ENCODE measurements around the gene ECPAS.
A peak's percentile ranks its signal among the peaks of the same experiment; 100 is the strongest.
"Not testable (repeated sequence)": the region's sequence is repeated elsewhere in the genome, so short reads cannot be mapped to it uniquely, and the experiment has no call there.

Gene ECPAS

GRCh38 chr9:111449705-111450104, 34.5 kb downstream of the ECPAS start:
- Mint-ChIP-seq H3K4me1 (no peaks in the 10 kb centered on the region), H3K4me3 (no peak overlapping the region), H3K9me3 (no peaks in the 10 kb centered on the region), H3K27ac (peak overlapping the region; percentile 74), H3K36me3 (ENCODE audit: low read depth) (peaks cover 36% of the 10 kb centered on the region), H3K27me3 (ENCODE audit: low read depth, poor library complexity) (peaks cover 3% of the 10 kb centered on the region)
- no peak for TF ChIP-seq CTCF (IDR thresholded peaks at IDR 0.05)
- no peak for DNase-seq

- H3K36me3 Mint-ChIP-seq (ENCODE audit: low read depth): peaks cover 62% of the 10 kb centered on the region
- H3K27me3 Mint-ChIP-seq (ENCODE audit: low read depth, poor library complexity); H3K27ac Mint-ChIP-seq; H3K4me3 Mint-ChIP-seq; H3K4me1 Mint-ChIP-seq; H3K9me3 Mint-ChIP-seq; DNase-seq: not testable (repeated sequence)
Observed at GRCh38 chr9:111445799-111446198, 38.4 kb downstream of the ECPAS start.

GRCh38 chr9:111443454-111443853, 40.7 kb downstream of the ECPAS start:
- H3K36me3 Mint-ChIP-seq (ENCODE audit: low read depth): peaks cover 71% of the 10 kb centered on the region

GRCh38 chr9:111442360-111443027, 41.7 kb downstream of the ECPAS start:
- TF ChIP-seq CTCF (IDR thresholded peaks at IDR 0.05): no peak
- H3K9me3 Mint-ChIP-seq: no peaks in the 10 kb centered on the region

More at GRCh38 chr9:111443454-111443853, 40.7 kb downstream of the ECPAS start:
- no peak overlapping the region for H3K27ac Mint-ChIP-seq
- no peak for DNase-seq
- H3K4me3 Mint-ChIP-seq: no peak overlapping the region
- no peaks in the 10 kb centered on the region for H3K9me3 Mint-ChIP-seq
- TF ChIP-seq CTCF (IDR thresholded peaks at IDR 0.05): no peak
- no peaks in the 10 kb centered on the region for H3K27me3 Mint-ChIP-seq (ENCODE audit: low read depth, poor library complexity)
- no peaks in the 10 kb centered on the region for H3K4me1 Mint-ChIP-seq

GRCh38 chr9:111440226-111440625, 44.0 kb downstream of the ECPAS start:
- H3K27me3 Mint-ChIP-seq (ENCODE audit: low read depth, poor library complexity): no peaks in the 10 kb centered on the region
- H3K27ac Mint-ChIP-seq: no peak overlapping the region
- H3K9me3 Mint-ChIP-seq: no peaks in the 10 kb centered on the region
- peaks cover 70% of the 10 kb centered on the region for H3K36me3 Mint-ChIP-seq (ENCODE audit: low read depth)
- no peak for TF ChIP-seq CTCF (IDR thresholded peaks at IDR 0.05)
- H3K4me1 Mint-ChIP-seq: no peaks in the 10 kb centered on the region
- no peak overlapping the region for H3K4me3 Mint-ChIP-seq
- no peak for DNase-seq

More at GRCh38 chr9:111442360-111443027, 41.7 kb downstream of the ECPAS start:
- H3K36me3 Mint-ChIP-seq (ENCODE audit: low read depth): peaks cover 74% of the 10 kb centered on the region
- H3K27ac Mint-ChIP-seq: no peak overlapping the region
- H3K4me3 Mint-ChIP-seq: no peak overlapping the region
- no peaks in the 10 kb centered on the region for H3K4me1 Mint-ChIP-seq
- DNase-seq: no peak
- no peaks in the 10 kb centered on the region for H3K27me3 Mint-ChIP-seq (ENCODE audit: low read depth, poor library complexity)

- no peak for DNase-seq
- Mint-ChIP-seq H3K4me3 (no peak overlapping the region), H3K27ac (no peak overlapping the region), H3K27me3 (ENCODE audit: low read depth, poor library complexity) (no peaks in the 10 kb centered on the region), H3K4me1 (no peaks in the 10 kb centered on the region), H3K9me3 (no peaks in the 10 kb centered on the region), H3K36me3 (ENCODE audit: low read depth) (peaks cover 64% of the 10 kb centered on the region)
- no peak for TF ChIP-seq CTCF (IDR thresholded peaks at IDR 0.05)
Observed at GRCh38 chr9:111438541-111439235, 45.5 kb downstream of the ECPAS start.
